Measurements from ENCODE around the gene NFIC.

NFIC gene

DNA sequence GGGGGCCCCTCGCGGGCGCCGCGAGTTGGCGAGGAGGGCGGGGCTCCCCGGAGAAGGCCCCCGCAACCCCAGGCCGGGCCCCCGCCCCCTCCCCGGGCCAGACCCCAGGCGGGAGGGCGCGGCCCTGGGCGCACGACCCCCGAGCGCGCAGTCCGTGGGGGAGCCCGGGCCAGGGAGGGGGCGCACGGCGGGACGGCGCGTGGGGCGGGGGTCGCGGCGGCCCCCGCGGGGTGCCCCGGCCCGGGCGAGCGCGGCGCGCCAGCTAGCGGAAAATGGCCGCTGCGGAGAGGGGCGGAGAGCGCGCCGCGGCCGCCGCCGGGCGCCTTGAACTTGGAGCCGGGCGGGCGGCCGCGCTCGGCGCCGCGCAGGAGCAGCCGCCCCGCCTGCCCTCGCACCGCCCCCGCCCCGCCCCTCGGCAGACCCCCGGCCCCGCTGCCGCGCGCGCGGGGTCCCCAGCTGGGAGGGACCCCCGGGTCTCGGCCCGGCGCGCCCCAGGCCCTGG lies 6.4 kb upstream of the NFIC start:
- H3K27ac Mint-ChIP-seq: peak overlapping the region; percentile 67
- peak in 1 of 2 donors; percentile 53 for DNase-seq (ENCODE audit: low spot score in 2 of 2)
- H3K4me3 Mint-ChIP-seq: no peak overlapping the region

DNA sequence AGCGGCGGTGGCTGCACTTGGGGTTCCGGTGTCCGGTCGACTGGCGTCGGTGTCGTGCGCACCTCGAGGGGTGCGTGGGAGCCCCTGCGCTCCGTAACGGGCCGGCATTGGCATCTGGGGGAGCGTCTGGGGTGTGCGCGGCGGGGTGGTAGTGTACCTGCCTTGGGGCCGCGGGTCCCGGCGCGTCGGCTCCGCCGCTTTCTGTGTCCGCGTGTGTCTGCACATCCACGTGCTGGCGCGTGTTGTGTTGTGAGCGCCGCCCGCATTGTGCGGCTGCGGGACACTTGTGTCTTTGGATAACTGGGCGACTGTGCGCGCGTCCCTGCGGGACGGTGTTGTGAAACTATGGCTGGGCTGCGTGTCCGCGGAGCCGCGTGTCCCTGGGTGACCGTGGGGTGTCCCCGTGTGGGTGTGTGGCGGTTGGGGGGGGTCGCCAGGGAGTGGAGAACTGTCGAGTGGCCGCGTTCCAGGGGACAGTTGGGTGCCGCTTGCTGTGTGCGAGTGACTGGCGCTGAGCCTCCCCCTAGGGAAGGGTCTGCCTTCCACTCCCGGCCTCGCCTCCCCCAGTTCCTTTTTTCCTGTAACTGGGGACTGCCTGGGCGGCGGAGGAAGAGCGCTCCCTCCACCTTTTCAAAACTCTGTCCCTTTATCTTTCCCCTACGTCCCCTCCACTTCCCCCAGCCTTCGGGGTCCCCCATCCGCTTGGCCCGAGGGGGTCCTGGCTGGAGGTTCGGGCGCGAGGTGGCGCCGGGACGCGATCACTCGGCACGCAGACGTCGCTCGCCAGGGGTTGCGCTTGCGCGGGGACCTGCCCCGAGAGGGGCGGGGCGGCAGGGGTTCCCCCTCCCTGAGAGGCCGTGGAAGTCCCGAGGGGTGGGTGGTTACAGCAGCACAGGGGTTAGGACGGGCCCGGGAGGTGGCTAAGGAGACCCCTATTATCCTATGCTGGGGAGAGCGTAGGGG lies 5.7 kb upstream of the NFIC start:
- ATAC-seq (ENCODE audit: low read depth) (peak; percentile 69), DNase-seq (ENCODE audit: low spot score in 2 of 2) (peak; percentile 75 to 78)
- H3K27ac Mint-ChIP-seq: peak overlapping the region; percentile 69
- H3K4me3 Mint-ChIP-seq: peak overlapping the region; percentile 89
- H3K4me1 Mint-ChIP-seq: peaks cover 27% of the 10 kb centered on the region
- peaks cover 7% of the 10 kb centered on the region for H3K27me3 Mint-ChIP-seq
- no peaks in the 10 kb centered on the region for H3K36me3 Mint-ChIP-seq
- H3K9me3 Mint-ChIP-seq: no peaks in the 10 kb centered on the region

More for the DNA sequence above, 6.4 kb upstream of the NFIC start:
- Mint-ChIP-seq H3K9me3 (no peaks in the 10 kb centered on the region), H3K36me3 (no peaks in the 10 kb centered on the region), H3K27me3 (peaks cover 2% of the 10 kb centered on the region), H3K4me1 (peaks cover 20% of the 10 kb centered on the region)
- peak; percentile 33 for ATAC-seq (ENCODE audit: low read depth)

DNA sequence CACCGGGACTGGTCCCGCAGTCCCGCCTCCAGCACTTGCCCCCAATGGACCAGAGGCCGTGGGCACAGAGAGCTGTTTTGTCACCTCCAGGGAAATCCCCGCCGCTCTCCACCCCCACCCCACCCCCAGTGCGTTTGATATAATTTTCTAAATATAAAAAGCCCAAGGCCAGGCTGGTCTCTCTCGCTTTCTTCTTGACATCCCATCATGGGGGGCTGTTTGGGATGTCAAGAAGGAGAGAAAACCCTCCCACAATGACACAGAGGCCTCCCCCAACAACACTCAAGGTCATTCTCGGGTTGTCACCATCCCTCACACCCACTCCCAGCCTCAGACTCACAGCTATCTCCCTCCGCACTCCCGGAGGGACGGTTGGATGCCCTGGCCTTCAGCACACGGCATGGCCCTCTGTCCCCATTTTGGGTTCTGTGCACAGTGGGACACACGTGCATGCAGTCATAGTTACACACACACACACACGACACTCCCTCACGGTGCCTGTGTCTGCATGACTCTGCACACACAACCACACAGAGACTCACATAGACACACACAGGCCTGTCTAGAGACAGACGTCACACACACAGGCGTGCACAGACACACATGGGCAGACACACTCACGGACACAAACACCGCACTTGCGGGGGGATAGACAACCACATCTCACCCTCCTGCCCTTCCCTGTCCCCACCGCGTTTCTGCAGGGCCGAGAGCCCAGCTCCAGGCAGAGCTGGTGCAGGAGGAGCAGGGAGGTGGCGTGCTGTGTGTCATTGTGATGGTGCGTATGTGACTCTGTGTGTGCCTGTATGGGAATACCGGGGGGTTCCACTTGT lies 4.8 kb upstream of the NFIC start:
- Mint-ChIP-seq H3K4me1 (peaks cover 31% of the 10 kb centered on the region), H3K27ac (peak overlapping the region; percentile 69), H3K27me3 (peaks cover 10% of the 10 kb centered on the region), H3K4me3 (peak overlapping the region; percentile 89), H3K9me3 (no peaks in the 10 kb centered on the region), H3K36me3 (no peaks in the 10 kb centered on the region)
- DNase-seq (ENCODE audit: low spot score in 2 of 2) (no peak), ATAC-seq (ENCODE audit: low read depth) (no peak)

DNA sequence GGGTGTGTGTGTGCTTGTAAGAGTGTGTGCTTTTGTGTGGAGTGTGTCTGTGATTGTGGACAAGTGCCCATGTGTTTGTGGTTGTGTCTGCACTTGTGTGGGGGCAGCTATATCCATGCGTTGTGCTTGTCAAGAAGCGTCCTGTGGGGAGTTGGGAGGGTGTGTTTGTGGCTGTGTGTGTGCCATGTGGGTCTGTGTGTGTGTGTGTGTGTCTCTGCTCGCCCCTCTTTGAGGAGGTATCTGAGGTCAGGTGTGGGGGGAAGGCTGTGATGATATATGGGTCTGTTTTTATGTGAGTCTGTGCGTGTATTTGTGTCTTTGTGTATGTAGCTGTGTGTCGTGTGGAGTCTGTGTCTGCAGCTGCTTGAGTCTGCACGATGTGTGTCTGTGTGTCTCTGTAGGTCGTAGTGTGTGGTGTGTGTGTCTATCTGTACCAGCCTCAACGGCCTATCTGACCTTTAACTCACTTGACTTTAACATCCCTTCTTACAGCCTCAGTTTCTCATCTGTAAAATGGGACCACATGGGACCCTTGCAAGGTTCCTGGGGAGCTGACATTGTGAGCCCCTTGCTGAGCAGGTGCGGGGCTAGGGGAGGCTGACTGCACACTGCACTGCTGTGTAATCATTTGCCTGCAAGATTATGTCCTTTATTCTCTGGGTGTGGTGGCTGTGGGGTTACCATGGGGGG lies 4.0 kb upstream of the NFIC start:
- Mint-ChIP-seq H3K36me3 (no peaks in the 10 kb centered on the region), H3K9me3 (no peaks in the 10 kb centered on the region), H3K4me3 (no peak overlapping the region), H3K27me3 (peaks cover 10% of the 10 kb centered on the region), H3K4me1 (peaks cover 31% of the 10 kb centered on the region), H3K27ac (no peak overlapping the region)
- DNase-seq (ENCODE audit: low spot score in 2 of 2) (no peak), ATAC-seq (ENCODE audit: low read depth) (no peak)

DNA sequence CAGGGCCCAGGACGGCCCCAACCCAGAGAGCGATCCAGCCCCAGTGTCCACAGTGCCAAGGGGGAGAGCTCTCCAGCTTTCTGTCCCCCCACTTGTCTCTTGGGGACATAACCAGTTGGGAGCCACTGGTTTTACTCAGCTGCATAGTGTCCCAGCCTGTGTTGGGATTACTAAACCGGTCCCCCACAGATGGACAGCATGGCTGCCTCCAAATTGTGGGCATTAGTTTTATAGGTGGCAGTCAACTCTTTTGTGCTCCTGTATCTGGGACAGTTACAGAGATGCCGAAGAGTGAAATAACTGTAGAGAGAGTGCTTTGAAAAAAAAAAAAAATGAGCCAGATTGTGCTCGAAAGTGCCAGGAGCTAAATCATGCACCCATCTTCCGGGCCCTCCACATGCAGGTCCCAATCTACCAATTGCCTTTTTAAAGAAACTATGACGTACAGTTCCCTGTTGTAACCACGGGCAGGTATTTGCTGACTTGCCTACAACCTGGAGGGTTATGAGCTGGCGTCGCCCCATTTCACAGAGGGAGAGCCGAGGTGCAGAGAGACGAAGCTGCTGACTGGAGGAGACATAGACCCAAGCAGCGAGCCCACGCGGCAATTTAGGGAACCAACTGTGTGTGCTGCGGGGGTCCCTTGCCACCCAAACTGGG lies 2.4 kb upstream of the NFIC start:
- H3K4me1 Mint-ChIP-seq: peaks cover 31% of the 10 kb centered on the region
- no peak for ATAC-seq (ENCODE audit: low read depth)
- H3K9me3 Mint-ChIP-seq: no peaks in the 10 kb centered on the region
- H3K27ac Mint-ChIP-seq: no peak overlapping the region
- no peak for DNase-seq (ENCODE audit: low spot score in 2 of 2)
- H3K4me3 Mint-ChIP-seq: no peak overlapping the region
- peaks cover 3% of the 10 kb centered on the region for H3K36me3 Mint-ChIP-seq
- H3K27me3 Mint-ChIP-seq: peaks cover 12% of the 10 kb centered on the region

DNA sequence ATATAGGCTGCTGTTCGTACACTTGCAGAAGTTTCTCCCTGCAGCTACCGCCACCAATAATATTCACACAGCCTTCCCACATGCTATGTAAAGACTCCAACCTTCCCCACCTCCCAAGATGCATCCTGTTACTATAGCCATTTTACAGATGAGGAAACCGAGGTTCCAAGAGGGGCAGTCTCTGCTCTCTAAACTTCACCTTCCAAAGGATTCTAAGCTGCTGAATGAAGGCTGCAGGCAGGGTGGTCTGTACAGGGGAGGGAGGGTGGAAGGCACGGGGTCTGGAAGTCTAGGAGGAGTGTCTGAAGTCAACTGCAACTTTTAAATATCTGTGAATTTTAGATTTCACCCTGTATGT lies 1.9 kb upstream of the NFIC start:
- no peak for ATAC-seq (ENCODE audit: low read depth)
- Mint-ChIP-seq H3K9me3 (no peaks in the 10 kb centered on the region), H3K4me1 (peaks cover 34% of the 10 kb centered on the region), H3K4me3 (no peak overlapping the region), H3K27ac (no peak overlapping the region), H3K27me3 (peaks cover 14% of the 10 kb centered on the region), H3K36me3 (peaks cover 4% of the 10 kb centered on the region)
- DNase-seq (ENCODE audit: low spot score in 2 of 2): no peak

DNA sequence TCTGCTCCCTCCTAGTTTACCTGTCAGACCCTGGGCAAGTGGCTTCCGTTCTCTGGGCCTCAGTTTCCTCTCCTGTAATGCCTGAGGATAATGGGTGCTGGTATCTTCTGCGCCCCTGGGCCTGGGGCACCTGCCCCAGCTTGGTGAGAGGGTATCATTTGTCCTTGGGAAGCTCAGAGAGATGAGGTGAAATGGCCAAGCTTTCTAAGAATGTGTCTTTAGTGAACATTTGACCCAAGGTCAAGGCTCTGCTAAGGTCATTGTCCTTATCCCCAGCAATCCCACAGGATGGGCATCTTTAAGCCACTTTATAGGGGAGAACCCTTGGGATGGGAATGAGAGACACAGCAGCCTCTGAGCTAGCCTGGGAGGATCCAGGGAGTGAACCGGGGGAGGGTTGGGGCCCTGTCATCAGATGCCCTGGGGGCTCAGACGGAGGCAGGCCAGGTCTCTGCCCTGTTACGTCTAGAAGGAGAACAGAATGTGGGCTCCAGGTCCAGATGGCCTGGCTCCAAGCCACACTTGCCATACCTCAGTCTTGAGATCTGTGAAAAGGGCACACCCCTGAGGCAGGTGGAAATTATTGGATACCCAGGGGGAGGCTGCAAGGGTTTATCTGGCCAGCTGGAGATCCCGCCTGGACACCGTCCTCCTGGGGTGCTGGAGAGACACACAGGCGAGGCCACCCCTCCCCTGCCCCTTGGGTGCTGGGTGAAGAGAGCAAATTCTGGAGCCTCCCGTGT lies 1.1 kb upstream of the NFIC start:
- Mint-ChIP-seq H3K4me3 (peak overlapping the region; percentile 73), H3K27ac (no peak overlapping the region), H3K36me3 (peaks cover 4% of the 10 kb centered on the region), H3K9me3 (no peaks in the 10 kb centered on the region), H3K27me3 (peaks cover 14% of the 10 kb centered on the region), H3K4me1 (peaks cover 39% of the 10 kb centered on the region)
- ATAC-seq (ENCODE audit: low read depth) (no peak), DNase-seq (ENCODE audit: low spot score in 2 of 2) (no peak)

DNA sequence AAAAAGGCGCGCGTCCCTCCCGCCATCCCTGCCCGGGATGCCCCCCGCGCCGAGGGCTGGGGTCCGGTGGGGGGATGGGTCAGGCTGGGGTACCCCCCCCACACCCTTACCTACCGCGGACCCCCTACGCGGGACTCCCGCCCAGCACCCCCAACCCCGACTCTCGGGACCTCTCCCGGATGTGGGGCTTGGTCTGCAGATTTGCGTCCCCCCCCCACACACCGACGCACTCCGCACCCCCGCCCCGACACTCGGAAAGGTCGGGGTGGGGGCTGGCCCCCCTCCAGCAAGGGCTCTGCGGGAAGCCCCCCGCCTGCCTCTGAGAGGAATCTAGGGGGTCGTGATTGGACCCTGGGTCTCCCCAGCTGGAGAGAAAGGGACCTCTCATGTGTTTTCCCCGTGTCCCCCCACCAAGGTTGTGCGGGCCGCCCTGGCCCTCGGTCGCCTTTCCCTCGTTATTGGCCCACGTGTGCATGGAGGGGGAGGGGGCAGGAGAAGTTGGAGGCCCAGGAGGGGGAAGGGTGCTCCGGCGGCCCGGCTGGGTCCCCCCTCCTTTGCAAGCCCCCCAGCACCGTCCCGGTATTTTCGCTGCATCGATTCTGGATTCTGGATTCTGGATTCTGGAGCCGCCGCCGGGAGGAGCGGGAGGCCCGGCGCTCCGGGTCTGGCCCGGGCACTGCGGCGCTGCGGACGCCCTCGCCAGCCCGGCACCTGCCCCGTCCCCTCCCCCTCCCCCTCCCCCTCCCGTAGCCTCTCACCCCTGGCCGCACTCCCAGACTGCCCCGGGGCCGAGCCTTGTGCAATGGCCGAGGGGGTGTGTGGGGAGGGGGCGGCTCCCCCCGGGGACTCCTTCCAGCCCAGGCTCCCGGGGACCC lies 607 bp downstream of the NFIC start:
- H3K27ac Mint-ChIP-seq: no peak overlapping the region
- H3K4me3 Mint-ChIP-seq: peak overlapping the region; percentile 48
- H3K4me1 Mint-ChIP-seq: peaks cover 46% of the 10 kb centered on the region

DNA sequence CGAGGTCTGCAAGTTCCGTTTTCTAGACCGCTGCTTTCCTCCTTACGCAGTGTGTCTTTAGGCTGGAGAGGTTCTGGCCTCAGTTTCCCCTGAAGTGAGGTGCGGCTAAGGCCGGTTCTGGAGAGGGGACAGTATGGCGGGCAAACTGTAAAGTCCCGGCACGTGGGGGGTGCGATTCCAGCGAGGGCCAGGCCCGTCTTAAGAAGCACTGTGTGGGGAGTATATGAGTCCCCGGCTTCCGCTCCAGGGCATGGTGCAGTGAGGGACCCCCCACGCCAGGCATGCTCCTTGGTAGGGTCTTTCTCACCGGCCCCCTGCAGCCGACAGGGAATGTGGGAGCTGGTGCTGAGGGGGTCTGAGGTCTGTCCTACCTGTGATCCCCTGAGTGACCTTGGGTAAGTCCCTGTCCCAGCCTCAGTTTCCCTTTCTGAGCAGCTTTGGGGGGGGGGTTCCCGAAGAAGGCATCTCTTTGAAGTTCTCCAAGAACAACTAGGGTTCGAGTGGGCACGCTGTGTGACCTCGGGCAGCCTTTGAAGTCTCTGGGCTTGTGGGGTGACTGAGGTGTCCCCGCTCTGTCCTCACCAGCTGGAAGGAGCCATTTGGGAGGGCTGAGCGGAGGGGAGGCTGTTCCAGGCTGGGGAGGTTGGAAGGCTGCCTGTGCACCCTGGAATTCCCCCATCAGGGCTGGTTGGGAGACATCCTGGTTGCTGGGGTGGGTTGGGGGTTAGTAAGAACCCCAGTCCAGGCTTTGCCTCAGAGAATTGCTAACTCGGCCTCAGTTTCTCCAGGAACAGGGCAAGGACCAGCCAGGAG lies 1.5 kb downstream of the NFIC start:
- DNase-seq (ENCODE audit: low spot score in 2 of 2) (no peak), ATAC-seq (ENCODE audit: low read depth) (no peak)
- Mint-ChIP-seq H3K36me3 (peaks cover 4% of the 10 kb centered on the region), H3K27me3 (peaks cover 14% of the 10 kb centered on the region), H3K4me1 (peaks cover 39% of the 10 kb centered on the region), H3K9me3 (no peaks in the 10 kb centered on the region), H3K27ac (no peak overlapping the region), H3K4me3 (peak overlapping the region; percentile 48)

More for the DNA sequence above, 607 bp downstream of the NFIC start:
- Mint-ChIP-seq H3K27me3 (peaks cover 14% of the 10 kb centered on the region), H3K36me3 (peaks cover 4% of the 10 kb centered on the region), H3K9me3 (no peaks in the 10 kb centered on the region)
- ATAC-seq (ENCODE audit: low read depth): no peak
- peak in 1 of 2 donors; percentile 20 for DNase-seq (ENCODE audit: low spot score in 2 of 2)

DNA sequence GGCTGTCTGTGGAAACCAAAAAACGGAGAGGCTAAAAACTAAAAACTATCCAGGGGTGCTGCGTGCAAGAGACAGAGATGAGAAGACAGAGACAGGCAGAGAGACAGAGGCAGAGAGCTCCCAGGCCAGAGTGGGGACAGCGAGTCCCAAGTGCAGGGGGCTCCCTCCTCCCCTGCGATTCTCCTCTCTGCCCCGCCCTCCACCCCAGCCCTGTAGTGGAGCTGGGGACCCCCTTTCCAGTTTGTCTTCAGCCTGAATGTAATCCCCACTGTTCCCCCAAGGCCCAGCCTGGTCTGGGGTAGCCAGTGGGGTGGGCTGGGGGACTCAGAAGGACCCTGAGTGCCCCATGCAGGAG lies 2.0 kb downstream of the NFIC start:
- Mint-ChIP-seq H3K27me3 (peaks cover 14% of the 10 kb centered on the region), H3K9me3 (no peaks in the 10 kb centered on the region), H3K36me3 (peaks cover 5% of the 10 kb centered on the region), H3K4me3 (no peak overlapping the region), H3K4me1 (peaks cover 37% of the 10 kb centered on the region), H3K27ac (no peak overlapping the region)
- no peak for DNase-seq (ENCODE audit: low spot score in 2 of 2)
- no peak for ATAC-seq (ENCODE audit: low read depth)

DNA sequence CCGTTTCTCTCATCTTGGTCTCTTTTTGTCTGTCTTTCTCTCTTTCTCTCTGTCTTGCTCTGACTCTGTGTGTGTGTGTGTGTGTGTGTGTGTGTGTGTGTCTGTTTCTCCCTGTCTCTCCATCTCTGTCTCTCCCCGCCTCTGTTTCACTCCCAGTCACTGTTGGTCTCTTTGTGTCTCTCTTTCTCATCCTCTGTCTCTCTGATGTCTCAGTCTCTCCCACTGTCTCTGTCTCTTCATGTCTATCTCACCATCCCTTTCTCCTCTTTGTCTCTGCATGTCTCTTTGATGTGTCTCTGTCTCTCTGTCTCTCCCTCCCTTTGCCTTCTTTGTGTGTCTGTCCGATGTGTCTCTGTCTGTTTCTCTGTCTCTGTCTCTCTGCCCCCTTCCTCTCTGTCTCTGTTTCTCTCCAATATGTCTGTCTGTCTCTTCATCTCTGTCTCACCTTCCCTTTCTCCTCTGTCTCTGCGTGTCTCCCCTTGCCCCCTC lies 2.5 kb downstream of the NFIC start:
- Mint-ChIP-seq H3K27me3 (peaks cover 14% of the 10 kb centered on the region), H3K36me3 (peaks cover 5% of the 10 kb centered on the region), H3K9me3 (no peaks in the 10 kb centered on the region), H3K4me1 (peaks cover 37% of the 10 kb centered on the region), H3K4me3 (peak overlapping the region; percentile 55), H3K27ac (peak overlapping the region; percentile 18)
- DNase-seq (ENCODE audit: low spot score in 2 of 2) (no peak), ATAC-seq (ENCODE audit: low read depth) (no peak)
